OCI-LY7 (cell line): Measurements from ENCODE around the gene ULK4. TPM values are rescaled to one million over a fixed set of nuclear protein-coding genes. Genes with fewer than 3 reads are reported as not detected.

Experiments used
- BruUV-seq: library from RNA; stranded (reverse); fragments of 400-500 nt; replicated peaks from 2 replicates; lab custom pipeline; 2021; lab: Mats Ljungman, UMichigan
- CTCF ChIA-PET: fragments of 300-600 bp; sonication (Branson Sonifier 250); formaldehyde crosslinking; loops from one replicate; lab custom pipeline; 2022; ENCODE audit warnings: antibody characterized with exemption; ENCODE audit not compliant: unreplicated experiment; lab: Charles Lee
- POLR2A ChIA-PET: fragments of 300-600 bp; sonication (Branson Sonifier 250); formaldehyde crosslinking; loops from one replicate; lab custom pipeline; 2022; ENCODE audit warnings: antibody characterized with exemption; lab: Charles Lee
- DNase-seq: peaks from one replicate; pipeline ENCODE4 v3.0.0-alpha.2; 2015; ENCODE audit warnings: low spot score
- H2AFZ ChIP-seq: fragments of 200-600 bp; sonication (generic), shearing (Covaris generic); 2 replicates; pipeline ENCODE4 v1.6.1; 2014; ENCODE audit warnings: mild to moderate bottlenecking, antibody characterized with exemption, low read length, moderate library complexity
- H3K27ac ChIP-seq: fragments of 200-600 bp; sonication (generic); 2 replicates; pipeline ENCODE4 v1.5.1; 2014; ENCODE audit warnings: mixed run types, low read depth, mild to moderate bottlenecking, moderate library complexity, low read length, inconsistent platforms; ENCODE audit not compliant: poor library complexity, severe bottlenecking
- H3K36me3 ChIP-seq: fragments of 200-600 bp; sonication (generic); 2 replicates; pipeline ENCODE4 v1.6.1; 2014; ENCODE audit warnings: mild to moderate bottlenecking, antibody characterized with exemption, low read length, moderate library complexity, mixed read lengths; ENCODE audit not compliant: insufficient read depth
- H3K4me1 ChIP-seq: fragments of 200-600 bp; sonication (generic); 2 replicates; pipeline ENCODE4 v1.5.1; 2014; ENCODE audit warnings: mild to moderate bottlenecking, low read length; ENCODE audit not compliant: insufficient read depth, poor library complexity, severe bottlenecking
- H3K4me2 ChIP-seq: fragments of 200-600 bp; sonication (generic); 2 replicates; pipeline ENCODE4 v1.6.1; 2014; ENCODE audit warnings: mild to moderate bottlenecking, low read length
- H3K4me3 ChIP-seq: fragments of 200-600 bp; sonication (generic); 2 replicates; pipeline ENCODE4 v1.5.1; 2014; ENCODE audit warnings: mild to moderate bottlenecking, low read depth, low read length; ENCODE audit not compliant: poor library complexity, severe bottlenecking
- H3K79me2 ChIP-seq: fragments of 200-600 bp; sonication (generic); 2 replicates; pipeline ENCODE4 v1.6.1; 2016; ENCODE audit warnings: low read depth, mild to moderate bottlenecking, low read length, moderate library complexity, mixed read lengths; ENCODE audit not compliant: insufficient read depth
- H3K9me2 ChIP-seq: fragments of 200-600 bp; sonication (generic); 2 replicates; pipeline ENCODE4 v1.6.1; 2016; ENCODE audit warnings: mild to moderate bottlenecking, low read length, mixed read lengths; ENCODE audit not compliant: insufficient read depth
- H3K9me3 ChIP-seq: fragments of 200-600 bp; sonication (generic); 2 replicates; pipeline ENCODE4 v1.6.1; 2014; ENCODE audit warnings: mild to moderate bottlenecking, mixed run types, low read length, mixed read lengths
- H4K20me1 ChIP-seq: fragments of 200-600 bp; sonication (generic); 2 replicates; pipeline ENCODE4 v1.6.1; 2014; ENCODE audit warnings: mild to moderate bottlenecking, antibody characterized with exemption, low read length, moderate library complexity, mixed read lengths; ENCODE audit not compliant: insufficient read depth
- CTCF ChIP-seq: fragments of 200-600 bp; sonication (generic); conservative IDR thresholded peaks from 2 replicates; pipeline ENCODE4 v1.5.1; 2014; ENCODE audit warnings: mild to moderate bottlenecking, antibody characterized with exemption, low read length, moderate library complexity, mixed read lengths
- EZH2phosphoT487 ChIP-seq: fragments of 200-600 bp; sonication (generic); IDR thresholded peaks from 2 replicates; pipeline ENCODE4 v1.6.1; 2018; ENCODE audit warnings: low read depth, borderline replicate concordance, mild to moderate bottlenecking, mixed run types, antibody characterized with exemption, low read length, moderate library complexity, mixed read lengths
- intact Hi-C: fragments of 100-400 bp; cut with micrococcal nuclease; formaldehyde crosslinking; loops from one replicate; pipeline ENCODE4 v1.10.0; 2022; ENCODE audit not compliant: unreplicated experiment
- total RNA-seq, 2 experiments: library from RNA; depleted of rRNA in 1 of 2; stranded (reverse); fragments of >200 nt in 1 of 2; shearing (Covaris generic) in 1 of 2; gene quantifications; 2 replicates each; pipeline ENCODE4 v1.2.3, GENCODE V29; 2014 to 2022

The ULK4 gene
- total RNA-seq, 2 experiments from 2014 or later, result 18.9 to 21.0 TPM

DNA sequence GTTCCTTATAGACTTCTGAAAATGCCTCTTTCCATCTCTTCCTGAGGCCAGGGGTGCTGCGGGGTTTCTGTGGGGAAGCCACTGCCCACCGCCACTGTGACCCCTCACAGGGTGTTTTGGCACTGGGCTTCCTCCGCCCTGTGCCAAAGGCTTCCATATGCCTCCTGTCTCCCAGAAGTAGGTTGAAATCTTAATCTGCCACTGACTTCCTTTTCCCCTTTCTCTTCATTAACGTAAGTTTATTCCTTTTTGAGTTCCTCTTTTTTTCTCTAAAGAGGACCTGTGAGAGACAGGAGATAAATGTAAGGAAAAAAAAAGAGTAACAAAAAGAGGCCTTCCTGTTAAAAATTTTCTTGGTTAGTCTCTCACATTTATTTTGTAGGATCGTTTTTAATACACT is 542.1 kb downstream of the ULK4 start:
- Histone ChIP-seq H3K9me3 (no peaks in the 10 kb centered on the region), H3K79me2 (no peaks in the 10 kb centered on the region), H3K4me3 (no peak overlapping the region), H3K36me3 (no peaks in the 10 kb centered on the region), H4K20me1 (no peaks in the 10 kb centered on the region), H2AFZ (no peak overlapping the region), H3K4me1 (no peaks in the 10 kb centered on the region), H3K9me2 (no peaks in the 10 kb centered on the region), H3K27ac (no peak overlapping the region), H3K4me2 (no peak overlapping the region)
- TF ChIP-seq CTCF, result no peak
- no peak for TF ChIP-seq EZH2phosphoT487
- no peak for DNase-seq
- POLR2A ChIA-PET, result interaction anchor here (0.8 kb wide), 1 partner anchor 17 kb away, joined by 3 read pairs; no protein-coding TSS in a partner anchor
- BruUV-seq, result no TSS peak
- CTCF ChIA-PET, result no interaction called here
- intact Hi-C loops, result loop anchor here (10.0 kb wide), 1 partner anchor 165 kb away; no protein-coding TSS in a partner anchor

DNA sequence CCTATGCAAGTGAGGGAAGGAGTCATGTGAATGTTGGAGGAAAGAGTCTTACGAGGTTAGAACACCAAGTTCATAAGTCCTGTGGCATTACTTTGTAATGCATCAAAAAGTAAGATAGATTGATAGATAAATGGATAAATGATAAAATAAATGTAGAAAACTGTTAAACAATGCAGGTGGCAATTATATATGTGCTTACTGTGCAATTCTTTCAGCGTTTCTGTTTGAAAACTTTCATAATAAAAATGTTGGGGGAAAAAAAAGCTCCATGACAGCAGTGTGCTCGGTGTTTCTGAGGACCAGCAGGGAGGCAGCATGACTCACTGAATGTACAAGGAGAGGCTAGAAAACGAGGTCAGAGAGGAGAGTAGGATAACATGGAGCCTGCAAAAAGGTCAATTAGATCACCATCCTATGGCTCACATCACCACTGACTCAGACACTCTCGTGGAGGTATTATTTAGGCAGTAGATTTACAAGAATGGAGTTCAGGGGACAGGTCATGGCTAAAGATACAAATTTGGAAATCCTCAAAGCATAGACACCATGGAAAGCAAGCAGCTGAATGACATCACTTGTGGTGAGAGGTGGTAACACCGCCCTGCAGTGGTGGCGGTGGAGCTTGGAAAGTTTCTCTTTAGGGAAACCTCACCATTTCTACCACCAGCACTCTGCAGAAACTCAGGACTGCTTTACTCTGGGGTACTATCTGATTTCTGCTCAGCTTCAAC is 542.8 kb downstream of the ULK4 start:
- H3K4me1 ChIP-seq, result no peaks in the 10 kb centered on the region
- H3K9me3 ChIP-seq, result no peaks in the 10 kb centered on the region
- no peak overlapping the region for H2AFZ ChIP-seq
- BruUV-seq, result no TSS peak
- no peak overlapping the region for H3K4me2 ChIP-seq
- TF ChIP-seq EZH2phosphoT487, result no peak
- no peak for TF ChIP-seq CTCF
- ChIA-PET POLR2A (interaction anchor here (0.8 kb wide), 1 partner anchor 18 kb away, joined by 3 read pairs; no protein-coding TSS in a partner anchor), CTCF (no interaction called here)
- intact Hi-C loops, result loop anchor here (10.0 kb wide), 1 partner anchor 166 kb away; no protein-coding TSS in a partner anchor
- no peak overlapping the region for H3K27ac ChIP-seq
- no peak for DNase-seq
- H3K79me2 ChIP-seq, result no peaks in the 10 kb centered on the region
- H3K9me2 ChIP-seq, result no peaks in the 10 kb centered on the region
- no peaks in the 10 kb centered on the region for H4K20me1 ChIP-seq
- no peaks in the 10 kb centered on the region for H3K36me3 ChIP-seq
- no peak overlapping the region for H3K4me3 ChIP-seq

DNA sequence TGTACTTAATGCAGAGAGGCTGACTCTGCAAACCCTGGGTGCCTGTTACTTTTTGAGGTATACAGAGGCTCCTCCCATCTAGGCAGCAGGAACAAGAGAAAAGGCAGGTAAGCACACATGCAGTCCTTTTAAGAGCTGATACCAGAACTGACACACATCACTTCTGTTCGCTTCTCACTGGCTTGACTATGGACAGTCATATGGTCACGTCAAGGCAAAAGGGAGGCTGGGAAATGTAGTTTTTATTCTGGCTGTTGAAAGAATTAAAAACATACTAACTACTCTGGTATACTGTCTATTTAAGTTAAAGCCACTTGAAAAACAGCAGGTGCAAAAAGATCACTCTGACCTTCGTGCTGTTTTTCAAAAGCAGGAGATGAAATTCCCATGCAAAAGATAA is 544.3 kb downstream of the ULK4 start:
- no peaks in the 10 kb centered on the region for H3K4me1 ChIP-seq
- intact Hi-C loops, result loop anchor here (10.0 kb wide), 1 partner anchor 167 kb away; no protein-coding TSS in a partner anchor
- H4K20me1 ChIP-seq, result no peaks in the 10 kb centered on the region
- no peak overlapping the region for H3K27ac ChIP-seq
- CTCF ChIA-PET, result no interaction called here
- no TSS peak for BruUV-seq
- H3K4me2 ChIP-seq, result no peak overlapping the region
- TF ChIP-seq CTCF (no peak), EZH2phosphoT487 (no peak)
- no peaks in the 10 kb centered on the region for H3K36me3 ChIP-seq
- POLR2A ChIA-PET, result no interaction called here
- no peak overlapping the region for H2AFZ ChIP-seq
- no peaks in the 10 kb centered on the region for H3K9me3 ChIP-seq
- H3K9me2 ChIP-seq, result no peaks in the 10 kb centered on the region
- no peak overlapping the region for H3K4me3 ChIP-seq
- H3K79me2 ChIP-seq, result no peaks in the 10 kb centered on the region
- no peak for DNase-seq
